HL-60/S4 treated with retinoic acid at 250 ng/mL for 4 days and 3 days (cell line): ENCODE measurements around the gene TASP1.
"Not testable (repeated sequence)": the region's sequence is repeated elsewhere in the genome, so short reads cannot be mapped to it uniquely, and the experiment has no call there.

ENCODE experiments used
- in situ Hi-C: fragments of 300-500 bp; cut with MboI; formaldehyde crosslinking; loops from 2 replicates; pipeline ENCODE4 v1.7.0; 2022; ENCODE audit warnings: low sequenced_read_pairs

TASP1 gene

DNA sequence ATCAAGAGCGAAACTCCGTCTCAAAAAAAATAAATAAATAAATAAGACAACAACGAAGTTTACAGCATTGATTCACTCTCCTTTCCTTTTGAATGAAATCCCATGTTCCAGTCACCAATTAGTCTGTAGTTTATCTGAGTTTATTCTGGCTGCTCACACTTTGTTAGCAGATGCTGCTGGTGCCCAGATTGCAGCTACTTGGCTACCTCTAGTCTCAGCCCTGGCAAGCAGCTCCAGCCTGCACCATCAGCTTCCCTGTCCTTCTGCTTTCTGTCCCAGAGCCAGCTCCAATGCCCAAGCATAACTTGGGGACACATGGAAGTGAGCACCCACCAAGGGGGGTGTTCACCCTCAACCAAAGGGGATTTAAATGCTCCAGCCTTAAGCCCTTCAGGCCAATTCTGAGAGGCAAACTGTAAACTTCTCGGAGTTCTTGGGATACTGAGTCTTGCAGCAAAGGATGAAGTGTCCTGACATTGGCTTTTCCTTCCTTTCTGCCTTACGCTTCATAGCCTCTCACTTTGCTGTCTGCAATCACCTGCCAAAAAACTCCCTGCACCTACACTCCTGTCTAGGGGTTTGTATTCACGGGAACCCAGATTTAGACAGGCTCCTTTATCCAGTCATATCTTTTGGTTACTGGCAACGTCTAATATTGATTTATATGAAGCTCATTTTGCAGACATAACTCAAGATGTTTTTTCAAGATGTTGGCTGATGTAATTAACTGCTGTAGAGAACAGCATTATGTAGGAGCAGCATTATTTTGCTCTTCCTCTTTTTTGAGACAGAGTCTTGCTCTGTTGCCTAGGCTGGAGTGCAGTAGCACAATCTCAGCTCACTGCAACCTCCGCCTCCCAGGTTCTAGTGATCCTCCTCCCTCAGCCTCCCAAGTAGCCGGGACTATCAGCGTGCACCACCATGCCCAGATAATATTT, 9.8 kb upstream of the TASP1 start:
- in situ Hi-C loops: no loop called here

- in situ Hi-C loops: no loop called here
Observed at GRCh38 chr20:13644010-13644409, 5.3 kb upstream of the TASP1 start.

- in situ Hi-C loops: no loop called here
Observed at GRCh38 chr20:13639150-13639497, 392 bp upstream of the TASP1 start.

DNA sequence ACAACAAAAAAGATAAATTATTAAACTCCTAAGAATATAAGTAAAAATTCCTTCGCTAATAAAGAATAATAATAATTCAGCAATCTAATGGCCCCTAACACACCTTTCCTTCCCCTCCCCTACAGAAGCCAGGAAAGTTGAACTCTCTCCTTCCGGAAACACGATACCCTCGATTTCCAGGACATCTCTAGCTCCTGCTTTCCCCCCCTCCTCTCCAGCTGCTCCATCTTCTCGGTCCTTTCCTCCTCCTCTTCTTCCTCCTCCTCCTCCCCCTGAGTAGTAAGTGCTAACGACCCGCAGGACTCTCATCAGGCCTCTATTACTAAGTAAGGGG, 603 bp downstream of the TASP1 start:
- in situ Hi-C loops: no loop called here

DNA sequence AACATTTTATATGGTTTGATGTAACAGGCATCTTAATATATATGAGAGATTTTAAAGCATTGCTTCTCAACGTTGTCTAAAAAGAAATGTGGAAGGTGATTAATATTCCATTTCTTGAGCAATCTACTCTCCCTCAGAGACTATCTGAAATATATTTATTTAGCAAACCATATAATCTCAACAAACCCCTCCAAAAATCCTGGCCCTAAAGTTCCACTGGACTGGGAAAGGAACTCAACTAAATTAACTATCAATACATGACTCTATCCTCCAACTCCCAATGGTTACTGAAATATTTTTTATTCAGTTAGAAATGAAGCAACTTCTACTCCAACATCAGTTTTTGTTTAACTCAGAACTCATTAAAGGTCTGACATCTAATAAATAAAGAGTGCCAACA, 6.3 kb downstream of the TASP1 start:
- in situ Hi-C loops: no loop called here

- in situ Hi-C loops: not testable (repeated sequence)
Observed at GRCh38 chr20:13627525-13627924, 11.2 kb downstream of the TASP1 start.

GRCh38 chr20:13626724-13627123, 12.0 kb downstream of the TASP1 start:
- in situ Hi-C loops: no loop called here

GRCh38 chr20:13625304-13625979, 13.3 kb downstream of the TASP1 start:
- in situ Hi-C loops: no loop called here

DNA sequence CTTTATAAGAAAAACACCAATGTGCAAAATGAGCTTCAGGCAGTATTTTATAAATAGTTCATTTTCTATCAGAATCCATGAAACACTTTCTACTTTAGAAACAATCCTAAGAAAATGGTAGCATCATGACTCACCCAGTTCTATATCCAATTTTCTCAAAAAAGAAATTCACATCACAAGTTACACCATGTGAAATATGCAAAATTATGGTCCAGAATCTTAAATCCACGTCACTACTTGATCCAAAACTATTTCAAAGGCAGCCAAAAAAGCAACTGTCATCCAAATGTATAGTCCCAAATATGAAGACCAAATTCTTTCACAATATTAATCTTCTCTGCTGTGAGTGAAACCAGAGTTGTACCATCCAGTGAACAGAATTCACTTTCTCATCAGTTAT, 19.3 kb downstream of the TASP1 start:
- in situ Hi-C loops: not testable (repeated sequence)

GRCh38 chr20:13618456-13618855, 20.3 kb downstream of the TASP1 start:
- in situ Hi-C loops: not testable (repeated sequence)

DNA sequence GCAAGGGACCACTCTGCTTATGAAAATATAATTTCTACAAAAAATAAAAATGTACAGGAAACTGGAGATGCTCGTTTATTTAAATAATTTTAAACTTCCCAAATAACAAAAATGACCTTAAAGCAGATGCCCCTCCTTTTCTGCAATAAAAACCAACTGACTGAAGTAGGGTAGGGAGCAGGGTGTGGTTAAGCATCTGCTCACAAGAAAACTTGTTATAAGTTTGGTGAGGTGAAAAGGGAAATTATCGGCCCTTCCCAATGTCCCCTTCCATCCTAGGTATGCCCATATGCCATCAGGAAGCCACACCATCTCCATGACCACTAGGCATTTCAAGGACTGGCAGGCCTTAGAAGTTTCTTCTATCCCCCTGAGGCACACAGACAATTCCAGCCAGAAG, 21.1 kb downstream of the TASP1 start:
- in situ Hi-C loops: not testable (repeated sequence)

- in situ Hi-C loops: not testable (repeated sequence)
Observed at GRCh38 chr20:13616713-13617112, 22.0 kb downstream of the TASP1 start.

DNA sequence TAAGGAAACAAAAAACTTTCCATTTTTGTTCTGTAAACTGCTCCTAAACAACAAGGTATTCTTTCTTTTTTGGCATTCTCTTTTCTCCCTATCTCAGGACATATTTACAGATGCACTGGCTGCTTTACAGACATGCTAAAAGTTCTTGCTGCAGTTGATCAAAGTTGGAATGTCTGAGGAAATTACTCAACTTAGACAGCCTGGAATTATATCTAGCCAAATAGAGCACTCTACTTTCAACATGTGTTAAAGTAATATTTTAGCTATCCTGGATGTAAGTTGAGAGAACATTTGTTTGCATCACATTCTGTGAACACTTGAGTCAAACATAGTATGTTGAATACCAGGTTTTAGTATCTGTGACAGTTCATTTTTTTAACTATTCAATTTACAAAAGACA, 24.8 kb downstream of the TASP1 start:
- in situ Hi-C loops: no loop called here

DNA sequence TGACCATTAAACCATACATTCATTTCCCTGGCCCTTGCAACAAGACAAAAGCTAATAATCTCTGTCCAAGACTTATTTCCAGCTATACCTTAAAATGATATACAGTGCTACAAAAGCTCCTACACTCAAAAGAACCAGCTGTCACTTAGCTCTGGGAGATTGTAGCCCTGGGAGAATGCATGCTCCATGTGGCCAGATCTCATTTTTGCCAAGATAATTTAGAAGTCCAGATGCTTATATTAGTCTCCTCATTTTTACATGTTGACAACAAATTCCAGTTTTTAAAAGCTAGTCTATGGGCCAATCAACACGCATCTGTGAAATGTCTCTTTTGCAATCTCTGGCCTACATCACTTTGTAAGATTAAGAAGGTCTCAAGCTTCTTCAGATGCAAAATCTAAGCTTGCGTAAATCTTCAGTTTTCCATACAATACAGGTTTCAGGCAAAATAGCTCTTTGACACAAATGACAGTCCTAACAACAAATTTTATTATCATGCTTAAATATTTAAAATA, 27.1 kb downstream of the TASP1 start:
- in situ Hi-C loops: no loop called here

DNA sequence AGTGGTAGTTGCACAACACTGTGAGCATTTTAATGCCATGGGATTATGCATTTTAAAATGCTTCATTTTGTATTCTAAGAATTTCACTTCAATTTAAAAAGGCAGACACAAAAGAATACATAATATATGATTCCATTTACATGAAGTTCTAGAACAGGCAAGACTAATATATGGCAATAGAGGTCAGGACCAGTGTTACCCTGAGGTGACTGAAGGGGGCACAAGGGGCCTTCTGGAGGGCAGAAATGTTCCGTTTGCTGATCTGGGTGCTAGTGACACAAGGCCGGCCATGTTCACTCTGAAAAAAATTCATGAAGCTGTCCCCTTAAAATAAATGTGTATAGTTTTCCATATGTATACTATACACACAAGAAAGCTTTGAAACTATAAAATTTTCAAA, 28.5 kb downstream of the TASP1 start:
- in situ Hi-C loops: no loop called here

- in situ Hi-C loops: no loop called here
Observed at GRCh38 chr20:13608066-13608465, 30.7 kb downstream of the TASP1 start.

DNA sequence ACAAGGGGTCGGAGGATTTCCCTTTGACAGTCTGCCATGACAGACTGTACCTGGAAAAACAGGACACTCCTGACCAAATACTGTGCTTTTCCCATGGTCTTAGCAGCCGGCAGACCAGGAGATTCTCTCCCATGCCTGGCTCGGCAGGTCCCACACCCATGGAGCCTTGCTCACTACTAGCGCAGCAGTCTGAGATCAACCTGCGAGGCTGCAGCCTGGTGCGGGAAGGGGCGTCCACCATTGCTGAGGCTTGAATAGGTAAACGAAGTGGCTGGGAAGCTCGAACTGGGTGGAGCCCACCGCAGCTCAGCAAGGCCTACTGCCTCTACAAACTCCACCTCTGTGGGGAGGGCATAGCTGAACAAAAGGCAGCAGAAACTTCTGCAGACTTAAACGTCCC, 45.3 kb downstream of the TASP1 start:
- in situ Hi-C loops: not testable (repeated sequence)

- in situ Hi-C loops: no loop called here
Observed at GRCh38 chr20:13588049-13588448, 50.7 kb downstream of the TASP1 start.

DNA sequence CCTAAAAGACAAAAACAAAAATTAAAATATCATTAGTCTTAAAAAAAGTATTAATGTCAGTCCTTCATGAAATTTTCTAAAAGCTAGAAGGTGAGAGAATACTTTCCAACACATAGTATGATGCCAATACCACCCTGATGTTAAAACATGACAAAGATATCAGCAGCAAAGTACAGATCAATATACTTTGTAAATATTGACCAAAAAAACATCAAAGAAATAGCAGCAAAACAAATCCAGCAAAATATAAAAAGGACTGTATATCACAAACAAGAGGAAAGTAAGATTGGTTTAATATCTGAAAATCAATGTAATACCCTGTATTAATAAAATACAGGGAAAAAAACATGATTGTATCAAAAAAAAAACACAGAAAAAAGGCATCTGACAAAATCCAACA, 51.4 kb downstream of the TASP1 start:
- in situ Hi-C loops: no loop called here

DNA sequence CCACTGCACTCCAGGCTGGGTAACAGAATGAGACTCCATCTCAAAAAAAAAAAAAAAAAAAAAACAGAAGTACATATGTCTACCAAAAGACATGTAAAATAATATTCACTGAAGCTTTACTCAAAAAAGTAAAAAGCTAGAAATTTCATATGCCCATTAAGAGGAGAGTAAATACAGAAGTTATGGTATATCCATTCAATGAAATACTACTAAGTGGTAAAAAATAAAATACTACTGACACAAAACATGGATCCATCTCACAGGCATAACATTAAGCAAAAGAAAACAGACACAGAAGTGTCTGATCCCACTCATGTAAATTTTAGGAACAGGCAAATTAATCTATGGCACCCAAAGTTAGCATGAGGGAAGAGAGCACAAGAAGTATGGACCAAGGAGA, 52.6 kb downstream of the TASP1 start:
- in situ Hi-C loops: no loop called here

GRCh38 chr20:13581451-13581850, 57.3 kb downstream of the TASP1 start:
- in situ Hi-C loops: no loop called here

DNA sequence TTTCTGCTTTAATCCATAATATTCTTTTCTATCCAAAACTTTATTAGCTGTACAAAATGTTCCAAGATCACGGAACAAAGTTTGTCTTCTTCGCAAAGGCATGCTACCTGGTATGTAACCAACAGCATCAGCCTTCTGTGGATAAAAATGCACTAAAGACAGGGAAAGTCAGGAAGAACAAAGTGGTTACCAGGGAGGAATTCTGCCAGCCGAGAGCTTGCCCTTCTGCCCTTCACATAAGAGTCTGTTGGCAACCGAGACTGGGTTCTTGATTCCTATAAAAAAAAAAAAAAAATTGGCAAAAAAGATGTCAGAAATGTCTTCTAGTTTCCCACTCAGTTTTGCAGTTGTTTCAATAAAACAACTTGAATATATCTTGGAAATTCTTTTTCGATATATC, 58.0 kb downstream of the TASP1 start:
- in situ Hi-C loops: no loop called here
